ENCODE data around the gene PPARD. TPM values are rescaled to one million over a fixed set of nuclear protein-coding genes. Genes with fewer than 3 reads are reported as not detected.

PPARD gene
- total RNA-seq, 4 donors from 2014 or later = 10.0 to 15.3 (median 13.0) TPM

- TF ChIP-seq, protein P1, sequence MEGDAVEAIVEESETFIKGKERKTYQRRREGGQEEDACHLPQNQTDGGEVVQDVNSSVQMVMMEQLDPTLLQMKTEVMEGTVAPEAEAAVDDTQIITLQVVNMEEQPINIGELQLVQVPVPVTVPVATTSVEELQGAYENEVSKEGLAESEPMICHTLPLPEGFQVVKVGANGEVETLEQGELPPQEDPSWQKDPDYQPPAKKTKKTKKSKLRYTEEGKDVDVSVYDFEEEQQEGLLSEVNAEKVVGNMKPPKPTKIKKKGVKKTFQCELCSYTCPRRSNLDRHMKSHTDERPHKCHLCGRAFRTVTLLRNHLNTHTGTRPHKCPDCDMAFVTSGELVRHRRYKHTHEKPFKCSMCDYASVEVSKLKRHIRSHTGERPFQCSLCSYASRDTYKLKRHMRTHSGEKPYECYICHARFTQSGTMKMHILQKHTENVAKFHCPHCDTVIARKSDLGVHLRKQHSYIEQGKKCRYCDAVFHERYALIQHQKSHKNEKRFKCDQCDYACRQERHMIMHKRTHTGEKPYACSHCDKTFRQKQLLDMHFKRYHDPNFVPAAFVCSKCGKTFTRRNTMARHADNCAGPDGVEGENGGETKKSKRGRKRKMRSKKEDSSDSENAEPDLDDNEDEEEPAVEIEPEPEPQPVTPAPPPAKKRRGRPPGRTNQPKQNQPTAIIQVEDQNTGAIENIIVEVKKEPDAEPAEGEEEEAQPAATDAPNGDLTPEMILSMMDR (IDR thresholded peaks at IDR 0.05) = no peak
- TF ChIP-seq POLR2A (IDR thresholded peaks at IDR 0.05) (no peak), EP300 (IDR thresholded peaks at IDR 0.05) (no peak)
- Histone ChIP-seq H3K27ac (no peak overlapping the region), H3K36me3 (peaks cover 0 to 17% (median 0%) of the 10 kb centered on the region in 3 donors), H3K4me1 (peaks cover 0 to 13% (median 2%) of the 10 kb centered on the region in 4 donors), H3K27me3 (no peaks in the 10 kb centered on the region), H3K9me3 (no peaks in the 10 kb centered on the region), H3K4me3 (no peak overlapping the region)
- 77 to 80% methylated on average over 17 to 20 of the region's 20 CpGs for WGBS, 2 donors
- DNase-seq (ENCODE audit: low spot score in 2 of 2) = no peak
These were observed 64.5 kb downstream of the PPARD start for GRCh38 chr6:35406711-35407485.

GRCh38 chr6:35409245-35409644, 66.9 kb downstream of the PPARD start:
- H3K9me3 ChIP-seq = no peaks in the 10 kb centered on the region
- DNase-seq (ENCODE audit: low spot score in 2 of 2) = no peak
- H3K36me3 ChIP-seq = peaks cover 0 to 39% (median 0%) of the 10 kb centered on the region in 3 donors
- TF ChIP-seq EP300 (IDR thresholded peaks at IDR 0.05) = no peak
- TF ChIP-seq, protein P1 (IDR thresholded peaks at IDR 0.05) = no peak
- TF ChIP-seq POLR2A (IDR thresholded peaks at IDR 0.05) = no peak
- H3K27me3 ChIP-seq = no peaks in the 10 kb centered on the region
- H3K4me3 ChIP-seq = no peak overlapping the region
- H3K27ac ChIP-seq = no peak overlapping the region
- peaks cover 0 to 13% (median 2%) of the 10 kb centered on the region in 4 donors for H3K4me1 ChIP-seq
- 82 to 94% methylated on average over 5 of the region's 5 CpGs for WGBS, 2 donors

GRCh38 chr6:35410131-35410530, 67.8 kb downstream of the PPARD start:
- Histone ChIP-seq H3K27ac (no peak overlapping the region), H3K4me3 (no peak overlapping the region), H3K36me3 (peaks cover 0 to 45% (median 0%) of the 10 kb centered on the region in 3 donors), H3K4me1 (peaks cover 0 to 21% (median 2%) of the 10 kb centered on the region in 4 donors), H3K27me3 (no peaks in the 10 kb centered on the region), H3K9me3 (no peaks in the 10 kb centered on the region)
- 61 to 63% methylated on average over 3 of the region's 3 CpGs for WGBS, 2 donors
- TF ChIP-seq, protein P1 (IDR thresholded peaks at IDR 0.05) = no peak
- TF ChIP-seq POLR2A (IDR thresholded peaks at IDR 0.05) (no peak), EP300 (IDR thresholded peaks at IDR 0.05) (no peak)
- no peak for DNase-seq (ENCODE audit: low spot score in 2 of 2)

GRCh38 chr6:35411066-35411465, 68.7 kb downstream of the PPARD start:
- no peak overlapping the region for H3K4me3 ChIP-seq
- 74 to 96% methylated on average over 5 to 9 of the region's 9 CpGs for WGBS, 2 donors
- H3K36me3 ChIP-seq = peaks cover 0 to 45% (median 0%) of the 10 kb centered on the region in 3 donors
- TF ChIP-seq, protein P1 (IDR thresholded peaks at IDR 0.05) = no peak
- no peak for TF ChIP-seq POLR2A (IDR thresholded peaks at IDR 0.05)
- TF ChIP-seq EP300 (IDR thresholded peaks at IDR 0.05) = no peak
- no peak overlapping the region for H3K27ac ChIP-seq
- peaks cover 0 to 22% (median 2%) of the 10 kb centered on the region in 4 donors for H3K4me1 ChIP-seq
- H3K27me3 ChIP-seq = no peaks in the 10 kb centered on the region
- no peaks in the 10 kb centered on the region for H3K9me3 ChIP-seq
- DNase-seq (ENCODE audit: low spot score in 2 of 2) = no peak

DNA sequence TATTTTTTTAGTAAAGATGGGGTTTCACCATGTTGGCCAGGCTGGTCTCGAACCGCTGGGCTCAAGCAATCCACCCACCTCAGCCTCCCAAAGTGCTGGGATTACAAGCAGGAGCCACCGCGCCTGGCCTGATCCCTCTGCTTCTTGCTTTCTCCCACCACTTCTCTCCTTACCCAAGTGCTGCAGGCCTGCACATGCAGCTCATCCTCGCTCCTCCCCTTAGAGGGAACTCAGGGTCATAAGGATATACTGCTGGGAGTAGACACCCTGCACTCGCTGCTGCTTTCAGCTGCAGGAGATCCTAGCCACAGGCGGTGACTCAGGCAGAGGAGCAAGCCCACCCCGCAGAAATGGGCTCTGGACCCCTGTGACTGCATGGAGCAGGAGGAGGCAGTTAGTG, 69.7 kb downstream of the PPARD start:
- H3K27me3 ChIP-seq = no peaks in the 10 kb centered on the region
- TF ChIP-seq POLR2A (IDR thresholded peaks at IDR 0.05) (no peak), EP300 (IDR thresholded peaks at IDR 0.05) (no peak)
- TF ChIP-seq, protein P1 (IDR thresholded peaks at IDR 0.05) = no peak
- WGBS, 2 donors = 89 to 91% methylated on average over 8 of the region's 8 CpGs
- peaks cover 0 to 11% (median 2%) of the 10 kb centered on the region in 4 donors for H3K4me1 ChIP-seq
- DNase-seq (ENCODE audit: low spot score in 2 of 2) = no peak
- no peaks in the 10 kb centered on the region for H3K9me3 ChIP-seq
- no peak overlapping the region for H3K27ac ChIP-seq
- H3K36me3 ChIP-seq = peaks cover 0 to 53% (median 0%) of the 10 kb centered on the region in 3 donors
- H3K4me3 ChIP-seq = no peak overlapping the region
